Cardiac fibroblast (primary cell): ENCODE measurements around the gene MIEN1.
"Not testable (repeated sequence)": the region's sequence is repeated elsewhere in the genome, so short reads cannot be mapped to it uniquely, and the experiment has no call there.

ENCODE experiments used
- DNase-seq, 2 donors: peaks; one replicate each; pipeline versions ENCODE4 v3.0.0 to v3.0.0-alpha.2; 2010; ENCODE audit warnings: low read depth in 2 of 2
- H3K4me3 ChIP-seq, 2 donors: replicated peaks in 1 of 2; 1 replicate in 1 of 2; 2 replicates in 1 of 2; pipeline ENCODE4 v1.5.1; 2011; ENCODE audit warnings: low read depth in 2 of 2, low read length in 2 of 2, mild to moderate bottlenecking in 2 of 2, moderate library complexity in 1 of 2
- TF ChIP-seq, protein P1 (sequence below): IDR thresholded peaks from one replicate; pipeline ENCODE4 v1.5.1; 2011; ENCODE audit warnings: low read depth, mild to moderate bottlenecking, low read length, inconsistent platforms

MIEN1 gene

DNA sequence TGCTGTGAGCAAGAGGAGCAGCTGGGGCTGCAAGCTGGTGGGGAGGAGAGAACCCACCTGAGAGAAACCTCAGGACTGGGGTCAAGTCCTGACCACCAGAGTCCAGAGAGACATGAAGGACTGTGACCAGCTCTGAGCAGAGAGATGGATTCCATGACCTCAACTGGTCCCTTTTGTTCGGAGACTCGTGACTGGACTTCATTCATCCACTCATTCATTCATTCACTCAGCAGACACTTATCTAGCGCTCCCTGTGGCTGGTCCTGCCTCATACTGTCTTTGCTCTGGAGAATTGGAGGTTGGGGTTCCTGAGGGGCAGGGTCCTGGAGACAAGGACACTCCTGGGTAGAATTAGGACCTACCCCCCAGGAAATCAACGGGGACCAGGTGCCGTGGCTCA, 26.4 kb downstream of the MIEN1 start:
- no peak for DNase-seq
- no peak overlapping the region for H3K4me3 ChIP-seq

GRCh38 chr17:39702901-39703893, 27.1 kb downstream of the MIEN1 start:
- DNase-seq: no peak
- no peak overlapping the region for H3K4me3 ChIP-seq
- TF ChIP-seq, protein P1, sequence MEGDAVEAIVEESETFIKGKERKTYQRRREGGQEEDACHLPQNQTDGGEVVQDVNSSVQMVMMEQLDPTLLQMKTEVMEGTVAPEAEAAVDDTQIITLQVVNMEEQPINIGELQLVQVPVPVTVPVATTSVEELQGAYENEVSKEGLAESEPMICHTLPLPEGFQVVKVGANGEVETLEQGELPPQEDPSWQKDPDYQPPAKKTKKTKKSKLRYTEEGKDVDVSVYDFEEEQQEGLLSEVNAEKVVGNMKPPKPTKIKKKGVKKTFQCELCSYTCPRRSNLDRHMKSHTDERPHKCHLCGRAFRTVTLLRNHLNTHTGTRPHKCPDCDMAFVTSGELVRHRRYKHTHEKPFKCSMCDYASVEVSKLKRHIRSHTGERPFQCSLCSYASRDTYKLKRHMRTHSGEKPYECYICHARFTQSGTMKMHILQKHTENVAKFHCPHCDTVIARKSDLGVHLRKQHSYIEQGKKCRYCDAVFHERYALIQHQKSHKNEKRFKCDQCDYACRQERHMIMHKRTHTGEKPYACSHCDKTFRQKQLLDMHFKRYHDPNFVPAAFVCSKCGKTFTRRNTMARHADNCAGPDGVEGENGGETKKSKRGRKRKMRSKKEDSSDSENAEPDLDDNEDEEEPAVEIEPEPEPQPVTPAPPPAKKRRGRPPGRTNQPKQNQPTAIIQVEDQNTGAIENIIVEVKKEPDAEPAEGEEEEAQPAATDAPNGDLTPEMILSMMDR: no peak

More for the DNA sequence above, 26.4 kb downstream of the MIEN1 start:
- TF ChIP-seq, protein P1: no peak

DNA sequence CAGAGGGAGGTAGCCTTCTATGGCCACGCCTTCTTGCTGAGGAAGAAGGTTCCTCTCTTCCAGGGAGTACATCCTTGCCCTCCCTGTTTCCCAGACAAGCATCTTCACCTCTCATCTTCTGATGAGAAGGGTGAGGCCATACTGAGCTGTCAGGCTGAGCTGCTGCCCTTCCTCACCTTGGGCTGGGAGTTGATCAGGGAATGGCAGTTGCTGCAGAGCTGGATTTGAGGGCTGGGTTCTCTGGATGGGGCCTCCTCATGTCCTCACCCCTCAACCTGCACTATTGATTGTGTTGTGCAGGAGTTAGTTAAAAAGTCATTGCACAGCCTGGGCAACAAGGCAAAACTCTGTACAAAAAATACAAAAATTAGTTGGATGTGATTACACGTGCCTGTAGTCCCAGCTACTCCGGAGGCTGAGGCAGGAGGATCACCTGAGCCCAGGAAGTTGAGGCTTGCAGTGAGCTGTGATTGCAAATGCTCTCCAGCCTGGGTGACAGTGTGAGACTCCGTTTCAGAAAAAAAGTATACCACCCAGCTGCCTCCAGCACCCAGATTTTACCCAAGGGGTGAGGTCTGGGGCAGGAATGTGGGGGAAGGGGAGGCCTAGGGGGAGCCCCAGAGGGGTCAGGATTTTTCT, 28.4 kb downstream of the MIEN1 start:
- TF ChIP-seq, protein P1: no peak
- no peak for DNase-seq
- H3K4me3 ChIP-seq: no peak overlapping the region

DNA sequence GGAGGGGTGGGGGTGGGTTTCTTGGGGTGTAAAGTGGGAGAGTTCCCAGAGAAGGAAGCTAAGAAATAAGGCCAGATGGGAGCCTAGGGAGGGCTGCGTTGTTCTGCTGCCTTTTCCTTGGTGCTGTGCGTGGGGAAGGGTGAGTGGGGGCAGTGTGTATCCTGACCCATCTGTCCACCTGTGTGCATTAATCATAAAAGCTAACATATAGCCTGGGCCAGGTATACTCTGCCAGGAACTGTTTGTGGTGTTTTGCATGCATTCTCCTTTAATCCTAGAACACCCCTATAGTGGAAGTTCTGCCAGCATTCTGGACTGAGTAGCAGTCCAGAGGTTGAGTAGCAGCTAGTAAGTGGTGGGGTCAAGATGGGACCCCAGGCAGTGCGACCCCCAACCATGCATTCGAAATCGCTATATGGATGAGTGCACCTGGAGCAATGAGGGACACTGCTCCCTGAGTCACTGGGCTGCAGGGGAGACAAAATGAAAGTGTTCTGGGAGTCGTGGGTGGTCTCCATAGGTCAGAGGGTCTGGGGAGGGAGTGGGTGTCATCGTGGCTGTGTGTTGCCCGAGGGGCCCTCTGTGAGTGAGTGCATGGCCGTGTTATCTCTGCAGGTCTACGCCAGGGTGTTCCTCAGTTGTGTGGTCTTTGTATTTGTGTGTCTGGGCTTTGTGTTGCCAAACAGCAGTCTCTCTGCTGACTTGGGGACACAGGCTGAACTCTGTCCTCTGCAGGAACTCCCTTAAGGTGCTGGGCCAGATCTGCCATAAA, 29.1 kb downstream of the MIEN1 start:
- TF ChIP-seq, protein P1: no peak
- peak overlapping the region; percentile 71 to 85 for H3K4me3 ChIP-seq
- DNase-seq: no peak

- H3K4me3 ChIP-seq: peak overlapping the region; percentile 71 to 85
- TF ChIP-seq, protein P1: no peak
- peak; percentile 29 to 30 for DNase-seq
These were observed 30.0 kb downstream of the MIEN1 start for GRCh38 chr17:39700148-39700987.

DNA sequence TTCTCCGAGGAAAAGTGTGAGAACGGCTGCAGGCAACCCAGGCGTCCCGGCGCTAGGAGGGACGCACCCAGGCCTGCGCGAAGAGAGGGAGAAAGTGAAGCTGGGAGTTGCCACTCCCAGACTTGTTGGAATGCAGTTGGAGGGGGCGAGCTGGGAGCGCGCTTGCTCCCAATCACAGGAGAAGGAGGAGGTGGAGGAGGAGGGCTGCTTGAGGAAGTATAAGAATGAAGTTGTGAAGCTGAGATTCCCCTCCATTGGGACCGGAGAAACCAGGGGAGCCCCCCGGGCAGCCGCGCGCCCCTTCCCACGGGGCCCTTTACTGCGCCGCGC, 30.5 kb downstream of the MIEN1 start, which contains the start of gene ERBB2:
Gene ERBB2 (plus strand): TSS at position 247 of the 330 bp plus-strand sequence. CDS start 175 bp downstream, outside the sequence.
- DNase-seq: peak; percentile 79 to 85
- peak within 1 kb of the TSS; percentile 71 to 85 for H3K4me3 ChIP-seq

GRCh38 chr17:39699157-39699817, 31.0 kb downstream of the MIEN1 start:
- not testable (repeated sequence) for DNase-seq
- peak overlapping the region; percentile 71 to 85 for H3K4me3 ChIP-seq

More for the DNA sequence above, 30.5 kb downstream of the MIEN1 start, which contains the start of gene ERBB2:
- TF ChIP-seq, protein P1: no peak
